ENCODE measurements around the gene DENND1B.
"Not testable (repeated sequence)": the region's sequence is repeated elsewhere in the genome, so short reads cannot be mapped to it uniquely, and the experiment has no call there.

The DENND1B gene

GRCh38 chr1:197743578-197743977 lies 31.7 kb downstream of the DENND1B start:
- no peak for FAIRE-seq

- no peak for FAIRE-seq
These were observed 34.3 kb downstream of the DENND1B start for GRCh38 chr1:197740992-197741391.

- no peak for FAIRE-seq
These were observed 36.4 kb downstream of the DENND1B start for GRCh38 chr1:197738927-197739326.

- no peak for FAIRE-seq
These were observed 37.4 kb downstream of the DENND1B start for GRCh38 chr1:197737916-197738315.

GRCh38 chr1:197736685-197737084 lies 38.6 kb downstream of the DENND1B start:
- no peak for FAIRE-seq

GRCh38 chr1:197735461-197735860 lies 39.8 kb downstream of the DENND1B start:
- no peak for FAIRE-seq

GRCh38 chr1:197733324-197733723 lies 42.0 kb downstream of the DENND1B start:
- FAIRE-seq, result no peak

GRCh38 chr1:197732187-197732586 lies 43.1 kb downstream of the DENND1B start:
- FAIRE-seq, result no peak

- no peak for FAIRE-seq
These were observed 43.8 kb downstream of the DENND1B start for GRCh38 chr1:197731449-197731848.

GRCh38 chr1:197725976-197726375 lies 49.3 kb downstream of the DENND1B start:
- FAIRE-seq, result no peak

GRCh38 chr1:197725044-197725443 lies 50.2 kb downstream of the DENND1B start:
- FAIRE-seq, result no peak

- FAIRE-seq, result no peak
These were observed 59.5 kb downstream of the DENND1B start for GRCh38 chr1:197715806-197716205.

GRCh38 chr1:197706601-197707000 lies 68.7 kb downstream of the DENND1B start:
- no peak for FAIRE-seq

GRCh38 chr1:197705941-197706340 lies 69.3 kb downstream of the DENND1B start:
- FAIRE-seq, result no peak

GRCh38 chr1:197700688-197701087 lies 74.6 kb downstream of the DENND1B start:
- not testable (repeated sequence) for FAIRE-seq

- FAIRE-seq, result no peak
These were observed 78.9 kb downstream of the DENND1B start for GRCh38 chr1:197696372-197696771.

- peak; percentile 33 for FAIRE-seq
These were observed 79.3 kb downstream of the DENND1B start for GRCh38 chr1:197695961-197696360.

GRCh38 chr1:197692965-197693364 lies 82.3 kb downstream of the DENND1B start:
- FAIRE-seq, result peak; percentile 61

- FAIRE-seq, result no peak
These were observed 83.5 kb downstream of the DENND1B start for GRCh38 chr1:197691816-197692215.

- no peak for FAIRE-seq
These were observed 85.2 kb downstream of the DENND1B start for GRCh38 chr1:197690074-197690473.

GRCh38 chr1:197688233-197688632 lies 87.0 kb downstream of the DENND1B start:
- no peak for FAIRE-seq

GRCh38 chr1:197686702-197687355 lies 88.5 kb downstream of the DENND1B start:
- no peak for FAIRE-seq

- no peak for FAIRE-seq
These were observed 89.0 kb downstream of the DENND1B start for GRCh38 chr1:197686231-197686630.

GRCh38 chr1:197685785-197686184 lies 89.5 kb downstream of the DENND1B start:
- FAIRE-seq, result no peak

- FAIRE-seq, result no peak
These were observed 91.3 kb downstream of the DENND1B start for GRCh38 chr1:197683895-197684553.

Data from colon (tissue), 2 donors.